GM12878 (cell line): ENCODE data around the gene VPS26B. TPM values are rescaled to one million over a fixed set of nuclear protein-coding genes. Genes with fewer than 3 reads are reported as not detected.
A peak's percentile ranks its signal among the peaks of the same experiment; 100 is the strongest.

Experiments
- ATAC-seq: fragments of 200-7000 bp; cut with Tn5 transposase; 3 replicates; pipeline ENCODE4 v1.9.1; 2020; ENCODE audit warnings: mild to moderate bottlenecking, moderate library complexity
- BruUV-seq: library from RNA; stranded (reverse); fragments of 400-500 nt; replicated peaks from 2 replicates; lab custom pipeline; 2021; lab: Mats Ljungman, UMichigan
- CTCF ChIA-PET: fragments of 300-600 bp; sonication (Branson Sonifier 250); formaldehyde crosslinking; extraction: SDS; loops from one replicate; lab custom pipeline; 2021; ENCODE audit warnings: inconsistent platforms; lab: Yijun Ruan, JAX
- POLR2A ChIA-PET: fragments of 350-600 bp; formaldehyde crosslinking; extraction: SDS; loops from one replicate; lab custom pipeline; 2021; ENCODE audit warnings: inconsistent platforms; lab: Charles Lee
- RAD21 ChIA-PET: fragments of 300-600 bp; sonication (Branson Sonifier 250); formaldehyde crosslinking; loops from one replicate; lab custom pipeline; 2023; ENCODE audit warnings: antibody characterized with exemption; ENCODE audit not compliant: unreplicated experiment; lab: Charles Lee
- SMC1A ChIA-PET: fragments of 300-600 bp; sonication (Branson Sonifier 250); formaldehyde crosslinking; loops from one replicate; lab custom pipeline; 2023; ENCODE audit not compliant: unreplicated experiment, uncharacterized antibody; lab: Charles Lee
- DNase-seq: peaks from one replicate; pipeline ENCODE4 v3.0.0-alpha.2; 2011; ENCODE audit warnings: low read depth, low spot score
- FAIRE-seq: peaks from 3 replicates; lab custom pipeline; 2011; peaks lifted over from hg19 to GRCh38; lab: Jason Lieb, UNC
- H2AFZ ChIP-seq: 2 replicates; pipeline ENCODE4 v1.6.0; 2011; ENCODE audit warnings: low read depth, low read length, control low read depth; ENCODE audit not compliant: control insufficient read depth
- H3K27ac ChIP-seq: 2 replicates; pipeline ENCODE4 v1.5.1; 2011; ENCODE audit warnings: control low read depth; ENCODE audit not compliant: control insufficient read depth, insufficient read depth
- H3K27me3 ChIP-seq, 2 experiments: replicated peaks in 1 of 2; 2 replicates each; pipeline versions ENCODE4 v1.6.0 to v1.6.1; 2011; ENCODE audit warnings: low read length in 1 of 2; ENCODE audit not compliant: control insufficient read depth in 2 of 2, insufficient read depth in 2 of 2
- H3K36me3 ChIP-seq, 2 experiments: 2 replicates each; pipeline ENCODE4 v1.5.1; 2011; ENCODE audit warnings: low read length in 1 of 2; ENCODE audit not compliant: control insufficient read depth in 2 of 2, insufficient read depth in 2 of 2
- H3K4me1 ChIP-seq: 2 replicates; pipeline ENCODE4 v1.6.1; 2011; ENCODE audit warnings: mild to moderate bottlenecking, low read length, moderate library complexity, mixed read lengths; ENCODE audit not compliant: control insufficient read depth, insufficient read depth
- H3K4me2 ChIP-seq: 2 replicates; pipeline ENCODE4 v1.6.0; 2011; ENCODE audit warnings: control low read depth; ENCODE audit not compliant: control insufficient read depth, insufficient read depth
- H3K4me3 ChIP-seq: fragments of 200-600 bp; sonication (generic); 2 replicates; pipeline ENCODE4 v1.5.1; 2016
- H3K79me2 ChIP-seq: 2 replicates; pipeline ENCODE4 v1.6.0; 2011; ENCODE audit warnings: low read length; ENCODE audit not compliant: control insufficient read depth, insufficient read depth
- H3K9ac ChIP-seq: 2 replicates; pipeline ENCODE4 v1.8.0; 2011; ENCODE audit warnings: low read length, control low read depth, mixed read lengths; ENCODE audit not compliant: control insufficient read depth, insufficient read depth
- H3K9me3 ChIP-seq: replicated peaks from 3 replicates; pipeline ENCODE4 v1.5.1; 2011; ENCODE audit warnings: mild to moderate bottlenecking, low read length; ENCODE audit not compliant: control insufficient read depth, insufficient read depth
- H4K20me1 ChIP-seq: 2 replicates; pipeline ENCODE4 v1.6.0; 2011; ENCODE audit not compliant: control insufficient read depth, insufficient read depth
- BCL11A ChIP-seq: IDR thresholded peaks from 2 replicates; pipeline ENCODE4 v1.6.1; 2011; ENCODE audit warnings: low read depth, low read length
- E2F8 ChIP-seq: fragments of 450-650 bp; IDR thresholded peaks from 2 replicates; pipeline ENCODE4 v1.6.1; 2018; ENCODE audit warnings: mild to moderate bottlenecking, low read depth, moderate library complexity; ENCODE audit not compliant: partially characterized antibody
- EP300 ChIP-seq, 2 experiments: fragments of 150-350 bp in 1 of 2; IDR thresholded peaks; 2 replicates each; pipeline ENCODE4 v1.6.1; 2011 to 2012; ENCODE audit warnings: low read depth in 2 of 2, low read length in 2 of 2, borderline replicate concordance in 1 of 2, improper control_type of control experiment in 1 of 2, inconsistent platforms in 1 of 2; ENCODE audit not compliant: control insufficient read depth in 1 of 2
- ETV6 ChIP-seq, 2 experiments: fragments of 450-650 bp in 1 of 2; IDR thresholded peaks in 1 of 2; conservative IDR thresholded peaks in 1 of 2; 2 replicates each; pipeline ENCODE4 v1.6.1; 2014; ENCODE audit warnings: antibody characterized with exemption in 1 of 2, borderline replicate concordance in 1 of 2, low read depth in 1 of 2, mild to moderate bottlenecking in 1 of 2, moderate library complexity in 1 of 2
- HDGF ChIP-seq: fragments of 450-650 bp; IDR thresholded peaks from 2 replicates; pipeline ENCODE4 v1.6.1; 2016; ENCODE audit warnings: antibody characterized with exemption
- IKZF2 ChIP-seq, 2 experiments: fragments of 450-650 bp; IDR thresholded peaks; 2 replicates each; pipeline ENCODE4 v1.6.1; 2017; ENCODE audit warnings: mild to moderate bottlenecking in 2 of 2, moderate library complexity in 2 of 2
- MEF2A ChIP-seq: IDR thresholded peaks from 2 replicates; pipeline ENCODE4 v1.6.1; 2011; ENCODE audit warnings: low read depth, mild to moderate bottlenecking, low read length, moderate library complexity; ENCODE audit not compliant: insufficient read depth
- MYC ChIP-seq: IDR thresholded peaks from 2 replicates; pipeline ENCODE4 v1.6.1; 2011; ENCODE audit warnings: mild to moderate bottlenecking, low read length, moderate library complexity, inconsistent platforms; ENCODE audit not compliant: insufficient read depth, insufficient replicate concordance, insufficient read length, severe bottlenecking
- NFIC ChIP-seq: IDR thresholded peaks from 2 replicates; pipeline ENCODE4 v1.6.1; 2012; ENCODE audit warnings: low read depth, mild to moderate bottlenecking, inconsistent platforms, low read length, moderate library complexity
- NFYB ChIP-seq: IDR thresholded peaks from 2 replicates; pipeline ENCODE4 v1.6.1; 2011; ENCODE audit warnings: low read depth, mild to moderate bottlenecking, low read length, improper control_type of control experiment, moderate library complexity; ENCODE audit not compliant: insufficient read depth
- RELA ChIP-seq: fragments of 450-650 bp; IDR thresholded peaks from 2 replicates; pipeline ENCODE4 v1.8.0; 2014; ENCODE audit warnings: borderline replicate concordance; ENCODE audit not compliant: partially characterized antibody
- STAT1 ChIP-seq: fragments of 450-650 bp; conservative IDR thresholded peaks from 2 replicates; pipeline ENCODE4 v1.6.1; 2014; ENCODE audit warnings: antibody characterized with exemption, mild to moderate bottlenecking
- TCF12 ChIP-seq: IDR thresholded peaks from 2 replicates; pipeline ENCODE4 v1.6.1; 2011; ENCODE audit warnings: low read depth, mild to moderate bottlenecking, low read length
- WRNIP1 ChIP-seq: IDR thresholded peaks from 2 replicates; pipeline ENCODE4 v1.6.1; 2011; ENCODE audit warnings: low read depth, low read length, improper control_type of control experiment, borderline replicate concordance
- YBX1 ChIP-seq: fragments of 450-650 bp; IDR thresholded peaks from 2 replicates; pipeline ENCODE4 v1.6.1; 2016; ENCODE audit warnings: antibody characterized with exemption
- YY1 ChIP-seq: IDR thresholded peaks from 2 replicates; pipeline ENCODE4 v1.6.1; 2011; ENCODE audit warnings: low read depth, mild to moderate bottlenecking, low read length
- ZBTB11 ChIP-seq: fragments of 450-650 bp; formaldehyde crosslinking; IDR thresholded peaks from 2 replicates; pipeline ENCODE4 v1.5.0; 2022; ENCODE audit warnings: mild to moderate bottlenecking, missing genetic modification characterization
- ZNF384 ChIP-seq: IDR thresholded peaks from 2 replicates; pipeline ENCODE4 v1.6.1; 2012; ENCODE audit warnings: low read depth, mild to moderate bottlenecking, low read length, improper control_type of control experiment, borderline replicate concordance
- in situ Hi-C: fragments of 300-500 bp; cut with MboI; formaldehyde crosslinking; loops from 9 replicates; pipeline ENCODE4 v1.14.3; 2018; ENCODE audit warnings: mixed read lengths
- intact Hi-C: fragments of 100-400 bp; cut with micrococcal nuclease; formaldehyde crosslinking; loops from one replicate; pipeline ENCODE4 v1.14.2; 2022; ENCODE audit not compliant: unreplicated experiment
- polyA plus RNA-seq, 11 experiments: library from polyadenylated mRNA; depleted of rRNA in 4 of 11; unstranded in 6 of 11; stranded (reverse) in 5 of 11; fragments of >200 nt; fragmentation: Nextera tagmentation in 4 of 11; fragmentation: Illumina TruSeq in 1 of 11; extraction: Ambion mirVana in 4 of 11; extraction: Trizol in 1 of 11; gene quantifications; 1 replicate in 1 of 11; 2 replicates in 10 of 11; pipeline versions ENCODE4 v1.2.1 to v1.2.3, GENCODE V29; 2011 to 2016; ENCODE audit warnings: inconsistent platforms in 2 of 11, missing spikeins in 2 of 11, low read depth in 1 of 11
- total RNA-seq, 4 experiments: library from RNA; depleted of rRNA in 3 of 4; stranded (reverse); fragments of >200 nt in 3 of 4; fragmentation: Illumina TruSeq in 1 of 4; extraction: Trizol in 1 of 4; gene quantifications; 2 replicates each; pipeline versions ENCODE4 v1.2.1 to v1.2.3, GENCODE V29; 2013 to 2021

The VPS26B gene
- total and polyA plus RNA-seq, 10 of the 15 experiments (the other 5 are each of a cell fraction or from before 2014, with no cell fraction given): 1.6 to 26.9 (median 13.3) TPM

GRCh38 chr11:134260503-134260902, 36.0 kb downstream of the VPS26B start:
- H3K27me3 ChIP-seq: no peaks in the 10 kb centered on the region
- FAIRE-seq: peak; percentile 54
- H2AFZ ChIP-seq: no peak overlapping the region
- 0 out of 2 replicates have a peak overlapping the region, but pooled peaks have one; percentile 18 for H3K4me2 ChIP-seq
- no peaks in the 10 kb centered on the region for H4K20me1 ChIP-seq
- intact Hi-C loops: no loop called here
- POLR2A ChIA-PET: no interaction called here
- SMC1A ChIA-PET: interaction anchor here (2.0 kb wide), 1 partner anchor 32 kb away, joined by 5 read pairs; no protein-coding TSS in a partner anchor
- H3K36me3 ChIP-seq: peaks cover 0 to 3% of the 10 kb centered on the region in 2 experiments; a peak in 1 of 4 replicates
- peaks cover 3% of the 10 kb centered on the region for H3K4me1 ChIP-seq
- BruUV-seq: no TSS peak
- H3K9ac ChIP-seq: no peak overlapping the region
- H3K27ac ChIP-seq: no peak overlapping the region
- CTCF ChIA-PET: interaction anchor here (1.4 to 3.5 kb wide), 3 partner anchors 9 to 73 kb away, joined by 3 to 15 read pairs (median 8); no protein-coding TSS in a partner anchor
- DNase-seq: no peak
- no peaks in the 10 kb centered on the region for H3K79me2 ChIP-seq
- peak; percentile 38 for ATAC-seq
- no peaks in the 10 kb centered on the region for H3K9me3 ChIP-seq
- RAD21 ChIA-PET: no interaction called here
- no peak overlapping the region for H3K4me3 ChIP-seq
- in situ Hi-C loops: no loop called here
- TF ChIP-seq STAT1 (no peak), ZNF384 (no peak), YBX1 (no peak), MEF2A (peak; percentile 66), WRNIP1 (no peak), IKZF2 (IDR thresholded peaks at IDR 0.05) (no peak), RELA (no peak), YY1 (no peak), MYC (no peak), ZBTB11 (no peak), ETV6 (conservative IDR thresholded peaks at IDR 0.05 in 1 of 2, IDR thresholded peaks at IDR 0.05 in 1 of 2; ENCODE audit: borderline replicate concordance in 1 of 2, low read depth in 1 of 2) (no peak), NFYB (no peak), E2F8 (no peak), NFIC (peak; percentile 26; the same call in 1 of the 2 replicates), BCL11A (no peak), EP300 (IDR thresholded peaks at IDR 0.05; ENCODE audit: borderline replicate concordance in 1 of 2, control insufficient read depth in 1 of 2, low read depth in 2 of 2, low read length in 2 of 2) (no peak), HDGF (no peak), TCF12 (no peak)
